Endothelial cell of umbilical vein (primary cell): Measurements from ENCODE around the gene SELL. TPM values are rescaled to one million over a fixed set of nuclear protein-coding genes. Genes with fewer than 3 reads are reported as not detected.

ENCODE experiments used
- BruUV-seq: library from RNA; stranded (reverse); fragments of 400-500 nt; replicated peaks from 2 replicates; lab custom pipeline; 2021; lab: Mats Ljungman, UMichigan
- CTCF ChIA-PET: fragments of 300-600, 350-600 bp; sonication (Branson Sonifier 250); formaldehyde crosslinking; loops from one replicate; lab custom pipeline; 2021; ENCODE audit warnings: antibody characterized with exemption, inconsistent platforms; lab: Charles Lee
- POLR2A ChIA-PET: fragments of 300-600, 350-600 bp; sonication (Branson Sonifier 250); formaldehyde crosslinking; loops from one replicate; lab custom pipeline; 2021; ENCODE audit warnings: antibody characterized with exemption, inconsistent platforms; lab: Charles Lee
- DNase-seq: peaks from one replicate; pipeline ENCODE4 v3.0.0-alpha.2; 2011; ENCODE audit warnings: low read depth, low spot score
- FAIRE-seq: peaks from 2 replicates; lab custom pipeline; 2011; peaks lifted over from hg19 to GRCh38; lab: Jason Lieb, UNC
- H2AFZ ChIP-seq: 2 replicates; pipeline ENCODE4 v1.6.0; 2012; ENCODE audit warnings: low read depth, low read length, control low read depth, inconsistent platforms
- H3K27ac ChIP-seq: 2 replicates; pipeline ENCODE4 v1.5.1; 2011; ENCODE audit warnings: low read depth, mild to moderate bottlenecking, control low read depth, low read length, moderate library complexity; ENCODE audit not compliant: insufficient read depth
- H3K27me3 ChIP-seq, 2 experiments: 2 replicates each; pipeline versions ENCODE4 v1.6.0 to v1.6.1; 2011; ENCODE audit warnings: low read length in 2 of 2, mixed read lengths in 1 of 2; ENCODE audit not compliant: control insufficient read depth in 2 of 2, insufficient read depth in 2 of 2
- H3K36me3 ChIP-seq, 2 experiments: 2 replicates in 1 of 2; 3 replicates in 1 of 2; pipeline ENCODE4 v1.5.1; 2011; ENCODE audit warnings: low read length in 2 of 2, mild to moderate bottlenecking in 1 of 2, moderate library complexity in 1 of 2; ENCODE audit not compliant: control insufficient read depth in 2 of 2, insufficient read depth in 2 of 2; ENCODE audit errors: extremely low read depth in 1 of 2
- H3K4me1 ChIP-seq: 3 replicates; pipeline ENCODE4 v1.5.1; 2011; ENCODE audit warnings: mild to moderate bottlenecking, low read length; ENCODE audit not compliant: control insufficient read depth, insufficient read depth; ENCODE audit errors: extremely low read depth
- H3K4me2 ChIP-seq: 2 replicates; pipeline ENCODE4 v1.6.1; 2011; ENCODE audit warnings: low read length, control low read depth, mixed read lengths; ENCODE audit not compliant: insufficient read depth
- H3K4me3 ChIP-seq, 3 experiments: fragments of 200-600 bp in 1 of 3; sonication (generic), shearing (Covaris generic) in 1 of 3; replicated peaks in 1 of 3; 2 replicates each; pipeline ENCODE4 v1.5.1; 2011 to 2016; ENCODE audit warnings: control low read depth in 3 of 3, low read length in 3 of 3, mild to moderate bottlenecking in 2 of 3, inconsistent platforms in 1 of 3, low read depth in 1 of 3, moderate library complexity in 1 of 3; ENCODE audit not compliant: insufficient read depth in 1 of 3
- H3K79me2 ChIP-seq: 2 replicates; pipeline ENCODE4 v1.6.0; 2012; ENCODE audit warnings: low read length, inconsistent platforms; ENCODE audit not compliant: control insufficient read depth, insufficient read depth
- H3K9ac ChIP-seq: replicated peaks from 2 replicates; pipeline ENCODE3; 2011; ENCODE audit warnings: low read length, control low read depth; ENCODE audit not compliant: insufficient read depth; ENCODE audit errors: extremely low read depth
- H3K9me1 ChIP-seq: replicated peaks from 3 replicates; pipeline ENCODE4 v1.6.0; 2011; ENCODE audit warnings: mild to moderate bottlenecking, low read length; ENCODE audit not compliant: control insufficient read depth, insufficient read depth; ENCODE audit errors: extremely low read depth
- H3K9me3 ChIP-seq: replicated peaks from 2 replicates; pipeline ENCODE4 v1.5.1; 2012; ENCODE audit warnings: low read length, inconsistent platforms; ENCODE audit not compliant: control insufficient read depth, insufficient read depth
- H4K20me1 ChIP-seq: replicated peaks from 2 replicates; pipeline ENCODE3; 2011; ENCODE audit warnings: mild to moderate bottlenecking, low read length; ENCODE audit not compliant: control insufficient read depth, insufficient read depth; ENCODE audit errors: extremely low read depth
- CTCF ChIP-seq, 2 donors: IDR thresholded peaks; 1 replicate in 1 of 2; 2 replicates in 1 of 2; pipeline ENCODE4 v1.5.1; 2011; ENCODE audit warnings: low read length in 2 of 2, mild to moderate bottlenecking in 2 of 2, moderate library complexity in 2 of 2, control low read depth in 1 of 2, inconsistent platforms in 1 of 2, low read depth in 1 of 2; ENCODE audit not compliant: insufficient read depth in 1 of 2; ENCODE audit errors: extremely low read depth in 1 of 2
- EZH2 ChIP-seq: IDR thresholded peaks from 2 replicates; pipeline ENCODE4 v1.6.1; 2012; ENCODE audit warnings: borderline replicate concordance, low read depth, mild to moderate bottlenecking, moderate library complexity, low read length, inconsistent platforms; ENCODE audit not compliant: severe bottlenecking
- FOS ChIP-seq: IDR thresholded peaks from 2 replicates; pipeline ENCODE4 v1.6.1; 2011; ENCODE audit warnings: mild to moderate bottlenecking, low read length, moderate library complexity, borderline replicate concordance; ENCODE audit not compliant: insufficient read depth
- GATA2 ChIP-seq: IDR thresholded peaks from 2 replicates; pipeline ENCODE4 v1.7.0; 2011; ENCODE audit warnings: low read depth, mild to moderate bottlenecking, moderate library complexity, mixed read lengths, low read length; ENCODE audit not compliant: insufficient read length, insufficient read depth
- JUN ChIP-seq: IDR thresholded peaks from 2 replicates; pipeline ENCODE4 v1.6.1; 2011; ENCODE audit warnings: borderline replicate concordance, low read depth; ENCODE audit not compliant: insufficient read length, insufficient read depth
- MAX ChIP-seq: IDR thresholded peaks from 2 replicates; pipeline ENCODE4 v1.6.1; 2011; ENCODE audit not compliant: insufficient read depth, insufficient read length
- MYC ChIP-seq: IDR thresholded peaks from one replicate; pipeline ENCODE4 v1.6.1; 2011; ENCODE audit warnings: mild to moderate bottlenecking, low read depth, low read length
- POLR2A ChIP-seq: IDR thresholded peaks from 2 replicates; pipeline ENCODE4 v1.6.1; 2012; ENCODE audit warnings: low read depth, mild to moderate bottlenecking, control low read depth, low read length
- POLR2AphosphoS5 ChIP-seq: IDR thresholded peaks from 2 replicates; pipeline ENCODE4 v1.6.1; 2012; ENCODE audit warnings: low read depth, mild to moderate bottlenecking, control low read depth, low read length, moderate library complexity; ENCODE audit not compliant: insufficient read depth
- dilution Hi-C: fragments of 300-500 bp; cut with MboI; formaldehyde crosslinking; loops from one replicate; pipeline ENCODE4 v1.15.0; 2019; ENCODE audit warnings: low sequenced_read_pairs; ENCODE audit not compliant: extremely low pct_ligation_motif_present
- intact Hi-C: fragments of 100-400 bp; cut with micrococcal nuclease; formaldehyde crosslinking; loops from one replicate; pipeline ENCODE4 v1.10.0; 2022
- polyA plus RNA-seq, 4 experiments: library from polyadenylated mRNA; depleted of rRNA in 3 of 4; stranded (reverse) in 3 of 4; unstranded in 1 of 4; fragments of >200 nt; gene quantifications; 2 replicates each; pipeline versions ENCODE4 v1.2.1 to v1.2.3, GENCODE V29; 2011 to 2012; ENCODE audit warnings: missing spikeins in 1 of 4
- total RNA-seq: library from RNA; stranded (reverse); gene quantifications from 2 replicates; pipeline ENCODE4 v1.2.3, GENCODE V29; 2021

The SELL gene
- total and polyA plus RNA-seq, 2 donors (not counting 3 experiments of a cell fraction or from before 2014, with no cell fraction given), result 0.68 to 1.8 TPM

DNA sequence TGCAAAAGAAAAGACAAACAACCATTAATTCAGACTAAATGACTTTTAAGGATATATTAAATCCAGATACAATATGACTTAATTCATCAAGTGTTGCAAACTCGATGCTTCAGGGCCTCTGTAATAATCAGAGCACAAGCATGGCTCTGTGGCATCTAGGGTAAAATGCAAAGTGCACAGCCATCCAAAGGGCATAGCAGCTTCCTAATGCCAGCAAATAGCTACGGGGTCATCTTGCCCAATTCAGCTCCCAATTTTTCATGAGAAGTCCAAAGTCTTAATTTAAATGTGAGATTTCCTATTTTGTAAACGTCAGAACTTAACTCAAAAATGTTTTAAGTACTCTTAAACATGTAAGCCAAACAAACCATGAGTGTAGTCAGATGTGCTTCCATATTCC is 14.5 kb upstream of the SELL start:
- intact Hi-C loops, result no loop called here
- no peaks in the 10 kb centered on the region for H4K20me1 ChIP-seq
- ChIA-PET POLR2A (no interaction called here), CTCF (interaction anchor here (1.1 to 3.3 kb wide), 2 partner anchors 12 to 14 kb away, joined by 3 to 17 read pairs; no protein-coding TSS in a partner anchor)
- H2AFZ ChIP-seq, result no peak overlapping the region
- H3K9me3 ChIP-seq, result no peaks in the 10 kb centered on the region
- dilution Hi-C loops, result no loop called here
- DNase-seq, result no peak
- H3K9ac ChIP-seq, result no peak overlapping the region
- H3K4me1 ChIP-seq, result no peaks in the 10 kb centered on the region
- BruUV-seq, result no TSS peak
- FAIRE-seq, result no peak
- H3K27me3 ChIP-seq, result peaks cover 7 to 11% of the 10 kb centered on the region in 2 experiments
- no peaks in the 10 kb centered on the region for H3K9me1 ChIP-seq
- no peak overlapping the region for H3K4me2 ChIP-seq
- no peak overlapping the region for H3K4me3 ChIP-seq
- no peak for TF ChIP-seq POLR2AphosphoS5
- TF ChIP-seq MAX, result no peak
- TF ChIP-seq MYC, result no peak
- TF ChIP-seq JUN, result no peak
- no peak for TF ChIP-seq FOS
- no peak for TF ChIP-seq GATA2
- no peak for TF ChIP-seq EZH2
- no peak for TF ChIP-seq POLR2A
- no peak for TF ChIP-seq CTCF (IDR thresholded peaks at IDR 0.05; ENCODE audit: extremely low read depth in 1 of 2, insufficient read depth in 1 of 2, low read depth in 1 of 2, low read length in 2 of 2)
- H3K27ac ChIP-seq, result no peak overlapping the region
- no peaks in the 10 kb centered on the region for H3K36me3 ChIP-seq
- no peaks in the 10 kb centered on the region for H3K79me2 ChIP-seq
